22Rv1 (cell line): ENCODE results near the gene MAP6.

Source experiments
- ZFX ChIP-seq: fragments of 450-650 bp; IDR thresholded peaks from 2 replicates; pipeline ENCODE4 v1.6.1; 2017; ENCODE audit warnings: antibody characterized with exemption, borderline replicate concordance
- TF ChIP-seq, protein P1 (sequence below): fragments of 450-650 bp; IDR thresholded peaks from 2 replicates; pipeline ENCODE4 v1.5.1; 2017; ENCODE audit warnings: mild to moderate bottlenecking

DNA sequence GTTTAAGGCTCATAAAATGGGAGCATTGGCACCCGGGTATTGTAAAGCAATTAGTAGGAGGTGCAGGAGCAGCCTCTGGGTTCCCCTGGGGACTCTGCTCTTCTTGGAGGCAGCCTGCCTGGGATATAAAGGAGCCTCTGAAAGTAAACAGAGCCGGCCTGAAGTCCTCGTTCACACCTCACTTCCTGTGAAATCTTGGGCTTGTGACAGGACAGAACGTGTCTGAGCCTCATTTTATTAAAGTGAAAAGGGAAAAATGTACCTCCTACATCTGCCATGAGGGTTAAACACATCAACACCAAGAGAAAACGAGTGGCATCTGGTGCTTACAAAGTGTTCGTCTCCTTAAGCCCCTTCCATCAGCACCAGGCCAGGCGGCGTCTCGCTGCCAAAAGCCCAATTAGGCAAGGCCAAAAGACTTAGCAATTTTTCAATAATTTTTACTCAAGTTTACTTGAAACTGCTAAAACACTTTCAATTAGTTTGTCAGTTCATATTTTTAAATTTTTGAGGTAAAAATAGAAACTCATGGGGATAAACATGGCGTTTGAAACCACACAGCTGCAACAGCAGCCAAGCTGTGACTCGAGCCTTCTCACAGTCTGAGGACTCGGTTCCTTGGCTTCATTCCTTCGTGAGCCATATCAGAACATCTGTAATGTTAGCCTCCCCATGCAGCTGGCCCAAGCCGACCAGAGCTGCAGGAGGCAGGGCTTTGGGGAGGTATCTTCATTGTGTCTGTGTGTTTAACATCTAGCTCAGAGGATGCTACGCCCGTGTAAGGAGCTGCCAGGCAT, 33.6 kb downstream of the MAP6 start:
- TF ChIP-seq, protein P1, sequence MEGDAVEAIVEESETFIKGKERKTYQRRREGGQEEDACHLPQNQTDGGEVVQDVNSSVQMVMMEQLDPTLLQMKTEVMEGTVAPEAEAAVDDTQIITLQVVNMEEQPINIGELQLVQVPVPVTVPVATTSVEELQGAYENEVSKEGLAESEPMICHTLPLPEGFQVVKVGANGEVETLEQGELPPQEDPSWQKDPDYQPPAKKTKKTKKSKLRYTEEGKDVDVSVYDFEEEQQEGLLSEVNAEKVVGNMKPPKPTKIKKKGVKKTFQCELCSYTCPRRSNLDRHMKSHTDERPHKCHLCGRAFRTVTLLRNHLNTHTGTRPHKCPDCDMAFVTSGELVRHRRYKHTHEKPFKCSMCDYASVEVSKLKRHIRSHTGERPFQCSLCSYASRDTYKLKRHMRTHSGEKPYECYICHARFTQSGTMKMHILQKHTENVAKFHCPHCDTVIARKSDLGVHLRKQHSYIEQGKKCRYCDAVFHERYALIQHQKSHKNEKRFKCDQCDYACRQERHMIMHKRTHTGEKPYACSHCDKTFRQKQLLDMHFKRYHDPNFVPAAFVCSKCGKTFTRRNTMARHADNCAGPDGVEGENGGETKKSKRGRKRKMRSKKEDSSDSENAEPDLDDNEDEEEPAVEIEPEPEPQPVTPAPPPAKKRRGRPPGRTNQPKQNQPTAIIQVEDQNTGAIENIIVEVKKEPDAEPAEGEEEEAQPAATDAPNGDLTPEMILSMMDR = no peak
- TF ChIP-seq ZFX = no peak
